K562 (cell line): Measurements from ENCODE around the gene ACOX2. TPM values are rescaled to one million over a fixed set of nuclear protein-coding genes. Genes with fewer than 3 reads are reported as not detected.

Experiments
- ARID1B ChIP-seq: fragments of 450-650 bp; IDR thresholded peaks from 2 replicates; pipeline ENCODE4 v1.6.1; 2016; ENCODE audit warnings: antibody characterized with exemption, mild to moderate bottlenecking, inconsistent platforms
- CBX3 ChIP-seq, 2 experiments: IDR thresholded peaks; 1 replicate in 1 of 2; 2 replicates in 1 of 2; pipeline ENCODE4 v1.6.1; 2012; ENCODE audit warnings: inconsistent platforms in 2 of 2, low read length in 2 of 2, borderline replicate concordance in 1 of 2, control low read depth in 1 of 2
- DIDO1 ChIP-seq: fragments of 450-650 bp; IDR thresholded peaks from 2 replicates; pipeline ENCODE4 v1.6.1; 2016; ENCODE audit warnings: low read depth, missing biosample characterization, missing genetic modification characterization
- ESRRA ChIP-seq: fragments of 450-650 bp; IDR thresholded peaks from 2 replicates; pipeline ENCODE4 v1.6.1; 2014; ENCODE audit warnings: low read depth, mild to moderate bottlenecking, moderate library complexity, borderline replicate concordance
- ETV1 ChIP-seq: fragments of 450-650 bp; conservative IDR thresholded peaks from 2 replicates; pipeline ENCODE4 v1.6.1; 2016; ENCODE audit warnings: missing genetic modification characterization, control low read depth, low read depth, missing compliant biosample characterization
- EWSR1 ChIP-seq: fragments of 450-650 bp; IDR thresholded peaks from 2 replicates; pipeline ENCODE4 v1.6.1; 2018; ENCODE audit warnings: borderline replicate concordance, mild to moderate bottlenecking, low read depth, moderate library complexity; ENCODE audit not compliant: partially characterized antibody
- HMG20A ChIP-seq: fragments of 450-650 bp; formaldehyde crosslinking; conservative IDR thresholded peaks from 2 replicates; pipeline ENCODE4 v1.4.0; 2020; ENCODE audit warnings: mild to moderate bottlenecking, mixed read lengths
- KDM5B ChIP-seq: fragments of 200-600 bp; sonication (generic); IDR thresholded peaks from 2 replicates; pipeline ENCODE4 v1.6.1; 2012; ENCODE audit warnings: low read depth, mild to moderate bottlenecking, moderate library complexity, low read length, control low read depth, inconsistent platforms; ENCODE audit not compliant: insufficient replicate concordance
- MAFK ChIP-seq: IDR thresholded peaks from 2 replicates; pipeline ENCODE4 v1.6.1; 2011; ENCODE audit warnings: low read length, improper control_type of control experiment
- NCOA1 ChIP-seq: fragments of 450-650 bp; IDR thresholded peaks from 2 replicates; pipeline ENCODE4 v1.6.1; 2016; ENCODE audit warnings: low read depth
- NFE2L1 ChIP-seq: fragments of 450-650 bp; IDR thresholded peaks from 2 replicates; pipeline ENCODE4 v1.6.1; 2016; ENCODE audit warnings: missing genetic modification characterization, low read depth, mild to moderate bottlenecking, missing compliant biosample characterization, moderate library complexity, borderline replicate concordance
- PML ChIP-seq: IDR thresholded peaks from 2 replicates; pipeline ENCODE4 v1.6.1; 2012; ENCODE audit warnings: low read length, inconsistent platforms
- RBM25 ChIP-seq: fragments of 200-400 bp; formaldehyde crosslinking; IDR thresholded peaks from 2 replicates; pipeline ENCODE4 v1.6.1; 2018; ENCODE audit warnings: low read length, low read depth, moderate library complexity; ENCODE audit not compliant: severe bottlenecking
- SAFB2 ChIP-seq: fragments of 200-400 bp; formaldehyde crosslinking; IDR thresholded peaks from 2 replicates; pipeline ENCODE4 v1.6.1; 2018; ENCODE audit warnings: borderline replicate concordance, low read length, low read depth, moderate library complexity; ENCODE audit not compliant: severe bottlenecking
- TRIM28 ChIP-seq: fragments of 450-650 bp; IDR thresholded peaks from 2 replicates; pipeline ENCODE4 v1.6.1; 2017
- ZNF76 ChIP-seq: fragments of 250-450 bp; sonication (Bioruptor Pico); IDR thresholded peaks from 2 replicates; pipeline ENCODE4 v1.4.0; 2020; ENCODE audit warnings: mild to moderate bottlenecking, moderate library complexity, borderline replicate concordance
- ZNF766 ChIP-seq: fragments of 200-800 bp; sonication (Bioruptor generic); conservative IDR thresholded peaks from 2 replicates; pipeline ENCODE4 v1.6.1; 2016; ENCODE audit warnings: missing genetic modification characterization, missing compliant biosample characterization
- polyA plus RNA-seq, 8 experiments: library from polyadenylated mRNA; depleted of rRNA in 4 of 8; stranded (reverse) in 5 of 8; unstranded in 3 of 8; fragments of >200 nt; fragmentation: Nextera tagmentation in 2 of 8; fragmentation: Illumina TruSeq in 1 of 8; extraction: Ambion mirVana in 2 of 8; extraction: Trizol in 1 of 8; gene quantifications; 2 replicates each; pipeline versions ENCODE4 v1.2.1 to v1.2.3, GENCODE V29; 2011 to 2014; ENCODE audit warnings: inconsistent platforms in 1 of 8, missing spikeins in 1 of 8
- total RNA-seq, 7 experiments: library from RNA; depleted of rRNA in 6 of 7; stranded (reverse); fragments of >200 nt in 6 of 7; fragmentation: Illumina TruSeq in 2 of 7; extraction: Trizol in 2 of 7; gene quantifications; 2 replicates each; pipeline versions ENCODE4 v1.2.1 to v1.2.3, GENCODE V29; 2011 to 2021; ENCODE audit warnings: low replicate concordance in 1 of 7
- TF ChIP-seq, protein P1 (sequence below), 2 experiments: fragments of 450-650 bp; conservative IDR thresholded peaks; 2 replicates each; pipeline ENCODE4 v1.6.1; 2017; ENCODE audit warnings: mild to moderate bottlenecking in 2 of 2, moderate library complexity in 2 of 2
- TF ChIP-seq, protein P2 (sequence below): fragments of 150-350 bp; conservative IDR thresholded peaks from 2 replicates; pipeline ENCODE4 v1.6.1; 2014; ENCODE audit warnings: low read length

Gene ACOX2
- total and polyA plus RNA-seq, 9 of the 15 experiments (the other 6 are each of a cell fraction or from before 2014, with no cell fraction given): 0.15 TPM; not detected in 8

DNA sequence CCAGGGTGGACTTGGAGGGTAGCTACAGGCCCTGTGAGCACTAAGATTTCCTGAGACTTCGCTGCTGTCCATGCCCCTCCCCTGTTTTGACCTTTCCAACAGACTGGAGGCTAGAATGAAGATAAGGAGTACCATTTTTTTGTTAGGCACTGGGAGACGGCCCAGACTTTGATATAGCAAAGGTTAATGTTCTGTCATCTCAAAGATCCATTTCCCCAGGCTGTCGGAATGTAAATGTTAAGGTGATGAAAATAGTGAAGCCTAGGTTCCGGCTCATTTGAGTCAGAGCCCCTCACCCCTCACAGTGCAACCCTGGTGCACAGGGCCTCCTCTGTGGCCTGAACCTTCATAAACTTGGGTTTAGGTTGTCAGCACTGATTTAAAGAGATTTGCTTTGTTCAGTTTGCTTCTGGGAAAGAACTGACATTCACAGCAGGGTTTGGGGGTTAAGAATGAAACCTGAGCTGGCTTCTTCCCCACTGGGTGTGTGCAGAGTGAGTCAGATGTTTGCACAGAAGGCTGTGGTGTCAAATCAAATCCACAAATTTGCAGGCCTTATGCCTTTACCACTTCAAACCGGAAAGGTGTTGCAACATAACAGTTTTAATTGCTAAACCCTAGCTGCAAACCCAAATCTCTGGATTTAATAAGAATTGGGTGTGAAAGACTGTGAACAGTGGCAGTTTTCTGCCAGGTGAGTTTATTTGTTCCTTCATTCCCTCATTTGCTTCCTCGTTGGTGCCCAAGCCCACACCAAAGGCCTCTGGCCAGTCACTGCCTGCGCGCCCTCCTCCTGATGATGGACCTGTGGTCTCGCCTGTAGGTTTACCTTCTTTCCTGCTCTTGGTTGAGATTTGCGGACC, 65.7 kb downstream of the ACOX2 start (continued):
- TF ChIP-seq NFE2L1 (tag): no peak
- TF ChIP-seq TRIM28: no peak
- no peak for TF ChIP-seq ESRRA
- TF ChIP-seq NCOA1: peak; percentile 34; the same call in 1 of the 2 replicates
- TF ChIP-seq ARID1B: peak; percentile 80
- no peak for TF ChIP-seq EWSR1
- no peak for TF ChIP-seq DIDO1 (tag)
- no peak for TF ChIP-seq CBX3 (IDR thresholded peaks at IDR 0.05; ENCODE audit: borderline replicate concordance in 1 of 2, low read length in 2 of 2)
- TF ChIP-seq ZNF76 (CRISPR knock-in tag): no peak
- TF ChIP-seq MAFK: 0 out of 2 replicates have a peak, but pooled peaks have one; percentile 5
- TF ChIP-seq, protein P1, sequence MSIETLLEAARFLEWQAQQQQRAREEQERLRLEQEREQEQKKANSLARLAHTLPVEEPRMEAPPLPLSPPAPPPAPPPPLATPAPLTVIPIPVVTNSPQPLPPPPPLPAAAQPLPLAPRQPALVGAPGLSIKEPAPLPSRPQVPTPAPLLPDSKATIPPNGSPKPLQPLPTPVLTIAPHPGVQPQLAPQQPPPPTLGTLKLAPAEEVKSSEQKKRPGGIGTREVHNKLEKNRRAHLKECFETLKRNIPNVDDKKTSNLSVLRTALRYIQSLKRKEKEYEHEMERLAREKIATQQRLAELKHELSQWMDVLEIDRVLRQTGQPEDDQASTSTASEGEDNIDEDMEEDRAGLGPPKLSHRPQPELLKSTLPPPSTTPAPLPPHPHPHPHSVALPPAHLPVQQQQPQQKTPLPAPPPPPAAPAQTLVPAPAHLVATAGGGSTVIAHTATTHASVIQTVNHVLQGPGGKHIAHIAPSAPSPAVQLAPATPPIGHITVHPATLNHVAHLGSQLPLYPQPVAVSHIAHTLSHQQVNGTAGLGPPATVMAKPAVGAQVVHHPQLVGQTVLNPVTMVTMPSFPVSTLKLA (conservative IDR thresholded peaks at IDR 0.05): 0 out of 4 replicates have a peak, but pooled peaks of 1 of the 2 experiments have one; percentile 37
- no peak for TF ChIP-seq PML
- TF ChIP-seq, protein P2, sequence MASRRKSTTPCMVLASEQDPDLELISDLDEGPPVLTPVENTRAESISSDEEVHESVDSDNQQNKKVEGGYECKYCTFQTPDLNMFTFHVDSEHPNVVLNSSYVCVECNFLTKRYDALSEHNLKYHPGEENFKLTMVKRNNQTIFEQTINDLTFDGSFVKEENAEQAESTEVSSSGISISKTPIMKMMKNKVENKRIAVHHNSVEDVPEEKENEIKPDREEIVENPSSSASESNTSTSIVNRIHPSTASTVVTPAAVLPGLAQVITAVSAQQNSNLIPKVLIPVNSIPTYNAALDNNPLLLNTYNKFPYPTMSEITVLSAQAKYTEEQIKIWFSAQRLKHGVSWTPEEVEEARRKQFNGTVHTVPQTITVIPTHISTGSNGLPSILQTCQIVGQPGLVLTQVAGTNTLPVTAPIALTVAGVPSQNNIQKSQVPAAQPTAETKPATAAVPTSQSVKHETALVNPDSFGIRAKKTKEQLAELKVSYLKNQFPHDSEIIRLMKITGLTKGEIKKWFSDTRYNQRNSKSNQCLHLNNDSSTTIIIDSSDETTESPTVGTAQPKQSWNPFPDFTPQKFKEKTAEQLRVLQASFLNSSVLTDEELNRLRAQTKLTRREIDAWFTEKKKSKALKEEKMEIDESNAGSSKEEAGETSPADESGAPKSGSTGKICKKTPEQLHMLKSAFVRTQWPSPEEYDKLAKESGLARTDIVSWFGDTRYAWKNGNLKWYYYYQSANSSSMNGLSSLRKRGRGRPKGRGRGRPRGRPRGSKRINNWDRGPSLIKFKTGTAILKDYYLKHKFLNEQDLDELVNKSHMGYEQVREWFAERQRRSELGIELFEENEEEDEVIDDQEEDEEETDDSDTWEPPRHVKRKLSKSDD: no peak
- no peak for TF ChIP-seq ZNF766 (CRISPR knock-in tag)
- TF ChIP-seq RBM25: no peak
- TF ChIP-seq ETV1 (tag): peak; percentile 64
- TF ChIP-seq KDM5B: no peak
- TF ChIP-seq SAFB2: no peak
- TF ChIP-seq HMG20A (CRISPR knock-in tag): no peak
